HG03432 (cell line): ENCODE data around the gene FAM131B.

ENCODE experiments used
- ATAC-seq: cut with Tn5 transposase; IDR thresholded peaks from one replicate; pipeline ENCODE4 v1.9.1; 2021; ENCODE audit warnings: mild to moderate bottlenecking, moderate library complexity; ENCODE audit not compliant: unreplicated experiment

The FAM131B gene

GRCh38 chr7:143383642-143383957 is 21.1 kb upstream of the FAM131B start:
- no peak for ATAC-seq

GRCh38 chr7:143382791-143383641 is 20.5 kb upstream of the FAM131B start:
- no peak for ATAC-seq

- no peak for ATAC-seq
These were observed 19.7 kb upstream of the FAM131B start for GRCh38 chr7:143382126-143382790.

GRCh38 chr7:143381427-143382125 is 19.1 kb upstream of the FAM131B start:
- peak; percentile 19 for ATAC-seq

- ATAC-seq: peak; percentile 82
These were observed 18.3 kb upstream of the FAM131B start, which contains the start of gene ZYX for GRCh38 chr7:143380646-143381426. Gene ZYX, plus strand, starts transcription at chr7:143381345. Its CDS starts 227 bp downstream, at chr7:143381572.

- peak; percentile 59 for ATAC-seq
These were observed 17.7 kb upstream of the FAM131B start for GRCh38 chr7:143380260-143380645.

GRCh38 chr7:143379611-143380259 is 17.2 kb upstream of the FAM131B start:
- no peak for ATAC-seq

- no peak for ATAC-seq
These were observed 13.9 kb upstream of the FAM131B start for GRCh38 chr7:143376396-143376795.

- ATAC-seq: no peak
These were observed 13.0 kb upstream of the FAM131B start for GRCh38 chr7:143375298-143376034.

GRCh38 chr7:143374561-143374960 is 12.0 kb upstream of the FAM131B start:
- ATAC-seq: no peak

GRCh38 chr7:143373255-143373794 is 10.8 kb upstream of the FAM131B start:
- ATAC-seq: no peak

- no peak for ATAC-seq
These were observed 9.6 kb upstream of the FAM131B start for GRCh38 chr7:143372070-143372469.

- no peak for ATAC-seq
These were observed 7.5 kb upstream of the FAM131B start for GRCh38 chr7:143369678-143370651.

GRCh38 chr7:143368387-143368786 is 5.9 kb upstream of the FAM131B start:
- ATAC-seq: no peak

GRCh38 chr7:143367972-143368371 is 5.5 kb upstream of the FAM131B start:
- ATAC-seq: no peak

GRCh38 chr7:143363016-143363937 is 764 bp upstream of the FAM131B start:
- no peak for ATAC-seq

GRCh38 chr7:143361552-143362130 is 872 bp downstream of the FAM131B start:
- no peak for ATAC-seq
